ENCODE data around the gene PSAP.

The PSAP gene

GRCh38 chr10:71799112-71799511 is 51.9 kb downstream of the PSAP start:
- H3K9ac ChIP-seq (ENCODE audit: insufficient read length), result no peak overlapping the region
- TF ChIP-seq EZH2 (IDR thresholded peaks at IDR 0.05) (no peak), POLR2AphosphoS5 (IDR thresholded peaks at IDR 0.05; ENCODE audit: borderline replicate concordance, low read depth, low read length) (no peak), FOXP2 (optimal IDR thresholded peaks at IDR 0.05; ENCODE audit: control extremely low read depth, extremely low read length, insufficient read depth) (no peak)
- H3K9me3 ChIP-seq (ENCODE audit: low read depth, low read length), result no peaks in the 10 kb centered on the region
- no peak for DNase-seq (ENCODE audit: low read depth, low spot score)
- no peak overlapping the region for H3K27ac ChIP-seq
- no peaks in the 10 kb centered on the region for H3K36me3 ChIP-seq (ENCODE audit: insufficient read depth, low read length)
- H3K4me3 ChIP-seq, result no peak overlapping the region

GRCh38 chr10:71798308-71798624 is 52.8 kb downstream of the PSAP start:
- H3K36me3 ChIP-seq (ENCODE audit: insufficient read depth, low read length), result no peaks in the 10 kb centered on the region
- no peak for DNase-seq (ENCODE audit: low read depth, low spot score)
- H3K9me3 ChIP-seq (ENCODE audit: low read depth, low read length), result no peaks in the 10 kb centered on the region
- TF ChIP-seq POLR2AphosphoS5 (IDR thresholded peaks at IDR 0.05; ENCODE audit: borderline replicate concordance, low read depth, low read length) (no peak), EZH2 (IDR thresholded peaks at IDR 0.05) (no peak), FOXP2 (optimal IDR thresholded peaks at IDR 0.05; ENCODE audit: control extremely low read depth, extremely low read length, insufficient read depth) (no peak)
- H3K27ac ChIP-seq, result no peak overlapping the region
- H3K9ac ChIP-seq (ENCODE audit: insufficient read length), result no peak overlapping the region
- H3K4me3 ChIP-seq, result no peak overlapping the region

- Histone ChIP-seq H3K4me3 (no peak overlapping the region), H3K9me3 (ENCODE audit: low read depth, low read length) (no peaks in the 10 kb centered on the region), H3K9ac (ENCODE audit: insufficient read length) (no peak overlapping the region), H3K36me3 (ENCODE audit: insufficient read depth, low read length) (no peaks in the 10 kb centered on the region), H3K27ac (no peak overlapping the region)
- DNase-seq (ENCODE audit: low read depth, low spot score), result no peak
- TF ChIP-seq FOXP2 (optimal IDR thresholded peaks at IDR 0.05; ENCODE audit: control extremely low read depth, extremely low read length, insufficient read depth) (no peak), EZH2 (IDR thresholded peaks at IDR 0.05) (no peak), POLR2AphosphoS5 (IDR thresholded peaks at IDR 0.05; ENCODE audit: borderline replicate concordance, low read depth, low read length) (no peak)
Measured at GRCh38 chr10:71797533-71798307, 53.3 kb downstream of the PSAP start.

- H3K27ac ChIP-seq, result no peak overlapping the region
- H3K9ac ChIP-seq (ENCODE audit: insufficient read length), result no peak overlapping the region
- H3K4me3 ChIP-seq, result no peak overlapping the region
- TF ChIP-seq FOXP2 (optimal IDR thresholded peaks at IDR 0.05; ENCODE audit: control extremely low read depth, extremely low read length, insufficient read depth) (no peak), EZH2 (IDR thresholded peaks at IDR 0.05) (no peak), POLR2AphosphoS5 (IDR thresholded peaks at IDR 0.05; ENCODE audit: borderline replicate concordance, low read depth, low read length) (no peak)
- DNase-seq (ENCODE audit: low read depth, low spot score), result no peak
- H3K9me3 ChIP-seq (ENCODE audit: low read depth, low read length), result no peaks in the 10 kb centered on the region
- no peaks in the 10 kb centered on the region for H3K36me3 ChIP-seq (ENCODE audit: insufficient read depth, low read length)
Measured at GRCh38 chr10:71796749-71797405, 54.2 kb downstream of the PSAP start.

- no peak for DNase-seq (ENCODE audit: low read depth, low spot score)
- H3K4me3 ChIP-seq, result no peak overlapping the region
- no peak overlapping the region for H3K27ac ChIP-seq
- no peaks in the 10 kb centered on the region for H3K9me3 ChIP-seq (ENCODE audit: low read depth, low read length)
- H3K9ac ChIP-seq (ENCODE audit: insufficient read length), result no peak overlapping the region
- H3K36me3 ChIP-seq (ENCODE audit: insufficient read depth, low read length), result no peaks in the 10 kb centered on the region
- TF ChIP-seq FOXP2 (optimal IDR thresholded peaks at IDR 0.05; ENCODE audit: control extremely low read depth, extremely low read length, insufficient read depth), result no peak
- TF ChIP-seq EZH2 (IDR thresholded peaks at IDR 0.05), result no peak
- no peak for TF ChIP-seq POLR2AphosphoS5 (IDR thresholded peaks at IDR 0.05; ENCODE audit: borderline replicate concordance, low read depth, low read length)
Measured at GRCh38 chr10:71795248-71795647, 55.8 kb downstream of the PSAP start.

- no peak overlapping the region for H3K9ac ChIP-seq (ENCODE audit: insufficient read length)
- H3K36me3 ChIP-seq (ENCODE audit: insufficient read depth, low read length), result no peaks in the 10 kb centered on the region
- H3K4me3 ChIP-seq, result no peak overlapping the region
- no peaks in the 10 kb centered on the region for H3K9me3 ChIP-seq (ENCODE audit: low read depth, low read length)
- TF ChIP-seq FOXP2 (optimal IDR thresholded peaks at IDR 0.05; ENCODE audit: control extremely low read depth, extremely low read length, insufficient read depth) (no peak), POLR2AphosphoS5 (IDR thresholded peaks at IDR 0.05; ENCODE audit: borderline replicate concordance, low read depth, low read length) (no peak), EZH2 (IDR thresholded peaks at IDR 0.05) (no peak)
- DNase-seq (ENCODE audit: low read depth, low spot score), result no peak
- no peak overlapping the region for H3K27ac ChIP-seq
Measured at GRCh38 chr10:71790749-71791440, 60.2 kb downstream of the PSAP start.

GRCh38 chr10:71789871-71790270 is 61.2 kb downstream of the PSAP start:
- Histone ChIP-seq H3K4me3 (no peak overlapping the region), H3K9me3 (ENCODE audit: low read depth, low read length) (no peaks in the 10 kb centered on the region), H3K27ac (no peak overlapping the region), H3K9ac (ENCODE audit: insufficient read length) (no peak overlapping the region), H3K36me3 (ENCODE audit: insufficient read depth, low read length) (no peaks in the 10 kb centered on the region)
- TF ChIP-seq FOXP2 (optimal IDR thresholded peaks at IDR 0.05; ENCODE audit: control extremely low read depth, extremely low read length, insufficient read depth), result no peak
- TF ChIP-seq EZH2 (IDR thresholded peaks at IDR 0.05), result no peak
- TF ChIP-seq POLR2AphosphoS5 (IDR thresholded peaks at IDR 0.05; ENCODE audit: borderline replicate concordance, low read depth, low read length), result no peak
- DNase-seq (ENCODE audit: low read depth, low spot score), result no peak

- no peak overlapping the region for H3K27ac ChIP-seq
- no peaks in the 10 kb centered on the region for H3K36me3 ChIP-seq (ENCODE audit: insufficient read depth, low read length)
- H3K9me3 ChIP-seq (ENCODE audit: low read depth, low read length), result no peaks in the 10 kb centered on the region
- H3K9ac ChIP-seq (ENCODE audit: insufficient read length), result no peak overlapping the region
- no peak for DNase-seq (ENCODE audit: low read depth, low spot score)
- TF ChIP-seq POLR2AphosphoS5 (IDR thresholded peaks at IDR 0.05; ENCODE audit: borderline replicate concordance, low read depth, low read length), result no peak
- no peak for TF ChIP-seq FOXP2 (optimal IDR thresholded peaks at IDR 0.05; ENCODE audit: control extremely low read depth, extremely low read length, insufficient read depth)
- no peak for TF ChIP-seq EZH2 (IDR thresholded peaks at IDR 0.05)
- H3K4me3 ChIP-seq, result no peak overlapping the region
Measured at GRCh38 chr10:71788954-71789353, 62.1 kb downstream of the PSAP start.
